Measurements from ENCODE around the gene A2M. TPM values are rescaled to one million over a fixed set of nuclear protein-coding genes. Genes with fewer than 3 reads are reported as not detected.

Gene A2M
- total RNA-seq, 2 donors from 2014 or later, result 831 to 1,306 TPM

DNA sequence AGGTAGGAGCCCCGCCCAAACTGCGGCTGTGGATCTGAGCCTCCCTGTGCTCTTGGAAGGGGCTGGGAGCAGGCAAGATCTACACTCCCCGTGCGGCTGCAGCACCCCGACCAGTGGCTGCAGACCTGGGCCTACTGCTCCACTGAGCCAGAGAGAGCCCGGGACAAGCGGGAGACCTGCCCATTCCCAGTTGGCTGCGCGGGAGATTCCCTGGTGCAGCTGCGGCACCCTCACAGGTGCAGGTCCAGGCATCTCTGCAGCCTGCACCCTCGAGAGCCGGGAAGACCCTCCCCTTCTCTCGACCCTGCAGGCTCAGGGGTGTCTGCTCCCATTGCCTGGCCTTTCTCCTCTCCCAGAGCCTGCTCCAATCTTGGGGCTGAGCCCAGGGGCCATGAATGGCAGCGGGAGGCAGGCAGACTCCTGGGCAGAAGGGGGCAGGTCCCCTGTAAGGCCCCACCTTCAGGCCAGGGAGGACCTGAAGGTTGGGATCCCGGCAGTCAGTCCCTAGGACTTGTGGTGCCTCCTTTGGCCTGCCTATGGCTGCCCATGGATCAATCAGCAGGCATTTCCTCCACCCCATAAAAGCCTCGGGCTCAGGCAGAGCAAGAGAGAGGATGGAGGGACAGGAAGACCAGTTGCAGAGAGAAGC lies 8.8 kb upstream of the A2M start:
- DNase-seq (ENCODE audit: low spot score), result no peak
- intact Hi-C loops (cut with DNase I), result no loop called here

- no peak for DNase-seq (ENCODE audit: low spot score)
- intact Hi-C loops (cut with DNase I), result no loop called here
Observed at GRCh38 chr12:9123781-9124382, 8.2 kb upstream of the A2M start.

GRCh38 chr12:9122091-9122609 lies 6.4 kb upstream of the A2M start:
- no peak for DNase-seq (ENCODE audit: low spot score)
- intact Hi-C loops (cut with DNase I), result no loop called here

DNA sequence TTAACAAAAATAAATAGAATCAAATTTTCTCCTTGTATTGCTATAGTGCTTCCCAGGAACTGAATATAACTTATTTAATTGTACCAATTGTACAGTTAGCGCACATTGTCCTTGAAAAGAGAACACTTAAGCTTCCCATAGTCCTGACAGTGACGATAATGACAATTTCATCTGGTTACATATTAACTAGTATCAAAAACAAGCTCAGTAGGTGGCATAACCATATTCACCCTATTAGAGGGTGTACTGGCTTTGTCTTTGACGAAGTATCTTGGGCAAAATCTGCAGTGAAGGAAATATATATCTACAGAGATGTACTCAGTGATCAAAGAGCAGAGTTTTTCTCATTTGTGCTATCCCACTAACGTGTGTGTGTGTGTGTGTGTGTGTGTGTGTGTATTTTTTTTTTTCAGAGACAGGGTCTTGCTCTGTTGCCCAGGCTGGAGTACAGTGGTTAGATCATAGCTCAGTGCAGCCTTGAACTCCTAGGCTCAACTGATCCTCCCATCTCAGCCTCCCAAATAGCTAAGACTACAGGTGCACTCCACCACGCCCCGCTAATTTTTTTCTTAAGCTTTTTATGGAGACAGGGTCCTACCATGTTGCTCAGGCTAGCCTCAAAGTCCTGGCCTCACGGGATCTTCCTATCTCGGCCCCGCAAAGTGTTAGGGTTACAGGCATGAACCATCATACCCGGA lies 4.9 kb upstream of the A2M start:
- no peak for DNase-seq (ENCODE audit: low spot score)
- intact Hi-C loops (cut with DNase I), result no loop called here

DNA sequence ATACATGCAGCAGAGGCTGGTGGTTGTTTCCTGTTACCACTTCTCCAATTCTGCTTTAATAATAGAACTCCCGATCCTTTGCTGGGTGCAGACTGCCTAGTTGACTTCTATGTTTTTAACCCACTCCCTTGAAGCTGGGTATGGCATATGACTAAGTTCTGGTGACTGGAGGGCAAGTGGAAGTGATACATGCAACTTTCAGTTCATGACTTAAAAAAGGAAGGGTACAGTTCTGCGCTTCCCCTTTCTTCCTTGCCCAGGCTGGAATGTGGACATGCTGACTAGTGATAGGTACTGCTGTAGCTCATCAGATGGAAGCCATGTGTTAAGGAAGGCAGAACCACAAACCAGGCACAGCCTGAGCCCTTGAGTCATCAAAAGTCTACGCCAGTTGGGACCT lies 2.4 kb upstream of the A2M start:
- DNase-seq (ENCODE audit: low spot score), result no peak
- intact Hi-C loops (cut with DNase I), result no loop called here

DNA sequence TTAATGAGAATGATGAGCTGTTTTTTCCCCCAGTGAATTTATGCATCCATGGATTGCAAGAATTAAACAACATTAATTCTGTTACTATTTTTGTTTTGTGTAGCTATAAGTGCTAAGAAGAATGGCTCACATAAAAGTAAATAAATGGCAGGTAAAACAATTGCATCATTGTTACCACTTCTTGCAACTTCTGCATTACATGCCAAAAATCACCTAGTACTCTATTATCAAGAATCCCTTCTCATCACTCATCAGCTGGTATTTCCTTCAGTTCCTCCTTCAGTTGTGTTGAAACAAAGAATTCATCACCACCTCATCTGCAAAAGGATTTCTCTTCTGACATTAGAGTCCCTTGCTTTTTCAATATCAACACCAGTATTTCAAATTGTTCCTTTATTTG lies 773 bp downstream of the A2M start:
- intact Hi-C loops (cut with DNase I), result no loop called here
- no peak for DNase-seq (ENCODE audit: low spot score)

DNA sequence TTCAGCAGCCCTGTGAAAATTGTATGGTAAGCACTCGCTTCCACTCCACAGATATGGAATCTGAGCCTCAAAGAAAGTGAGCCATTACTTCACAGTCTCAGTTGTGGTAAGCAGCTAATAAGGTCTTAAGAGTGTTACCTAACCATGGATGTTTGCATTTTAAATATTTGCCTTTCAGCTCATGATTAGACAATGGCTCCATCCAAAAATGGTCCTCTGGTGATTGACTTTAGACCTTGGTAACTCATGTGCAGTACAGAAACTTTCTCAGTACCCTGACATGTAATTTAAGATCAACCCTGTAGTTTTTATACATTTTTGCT lies 1.8 kb downstream of the A2M start:
- DNase-seq (ENCODE audit: low spot score), result no peak
- intact Hi-C loops (cut with DNase I), result no loop called here

DNA sequence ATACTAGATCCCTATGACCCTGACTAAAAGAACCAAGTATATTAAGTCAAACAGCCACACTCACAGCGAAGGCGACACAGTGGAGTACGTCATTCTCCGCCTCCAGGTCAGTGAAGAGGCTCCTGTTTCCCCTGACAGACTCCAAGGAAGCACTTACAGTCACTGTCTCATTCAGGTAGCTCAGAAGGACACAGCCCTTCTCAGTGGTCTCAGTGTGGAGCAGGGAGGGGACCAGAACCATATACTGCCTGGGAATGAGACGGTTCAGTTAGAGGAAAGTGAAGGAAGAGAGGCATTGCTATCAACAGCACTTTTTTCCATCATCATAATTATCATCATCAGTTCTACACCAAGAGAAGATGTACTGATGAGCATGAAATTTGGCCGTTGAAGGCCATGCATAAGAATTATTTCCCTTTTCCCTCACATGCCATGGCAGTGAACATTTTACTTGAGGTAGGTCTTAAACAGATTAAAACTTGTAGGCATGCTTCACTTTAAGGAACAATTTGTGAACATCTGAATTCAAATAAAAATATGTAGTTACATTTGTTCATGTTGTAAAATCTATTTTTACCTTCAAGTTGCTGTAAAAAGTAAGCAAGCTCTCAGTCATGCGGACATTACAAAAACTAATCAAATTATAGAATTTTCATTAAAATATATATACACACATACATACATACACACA lies 2.3 kb downstream of the A2M start:
- intact Hi-C loops (cut with DNase I), result no loop called here
- DNase-seq (ENCODE audit: low spot score), result no peak

DNA sequence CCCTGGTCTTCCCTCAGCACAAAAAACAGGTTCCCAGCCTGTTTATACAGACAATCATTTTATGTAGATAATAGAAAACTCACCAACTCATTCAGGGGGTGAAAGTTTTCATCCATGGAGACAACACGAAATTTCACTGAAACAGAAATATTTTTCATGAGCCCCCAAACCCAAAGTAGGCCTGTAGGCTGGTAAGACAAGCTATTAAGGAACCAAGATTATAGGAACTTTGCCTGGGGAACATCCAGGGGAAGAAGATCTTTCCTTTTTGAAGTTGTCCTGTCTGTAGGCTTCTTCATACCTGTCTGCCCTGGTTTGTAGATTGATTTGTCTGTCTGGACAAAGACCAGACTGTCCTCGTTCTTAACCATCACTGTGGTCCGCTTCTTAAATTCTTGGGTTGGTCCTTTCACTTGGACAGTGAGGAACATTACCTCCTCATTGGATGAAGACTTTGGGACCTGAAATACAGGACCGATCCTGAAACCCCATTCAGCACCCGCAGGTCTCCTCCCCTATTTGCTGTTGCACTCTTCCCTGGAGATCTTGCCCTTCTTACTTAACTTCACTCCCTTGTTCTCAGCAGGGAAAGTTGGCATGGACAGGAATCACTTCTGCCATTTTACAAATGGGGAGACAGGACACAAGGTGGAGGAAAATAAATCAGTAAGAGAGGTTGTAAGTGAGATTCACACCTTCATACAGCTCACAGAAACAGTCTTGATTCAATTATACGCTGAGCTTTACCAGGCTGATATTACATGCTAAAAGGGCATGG lies 3.5 kb downstream of the A2M start:
- intact Hi-C loops (cut with DNase I), result no loop called here

DNA sequence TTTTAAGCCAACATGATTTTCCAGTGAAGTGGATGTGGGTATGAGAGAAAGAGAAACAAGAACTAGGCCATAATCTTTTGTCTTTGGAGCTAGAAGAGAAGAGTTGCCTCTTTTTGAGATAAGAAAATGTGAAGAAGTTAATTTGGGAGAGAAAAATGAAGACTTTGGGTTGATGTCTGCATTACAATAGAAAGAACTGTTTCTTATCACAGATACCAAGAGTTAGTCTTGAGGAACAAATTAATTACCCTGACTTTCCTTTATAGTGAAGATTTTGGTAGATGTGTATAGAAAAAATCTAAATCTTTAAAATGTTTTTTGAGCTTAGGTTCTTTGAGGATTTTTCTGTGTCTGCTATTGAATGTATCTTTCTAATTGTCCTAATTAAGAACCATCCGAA lies 4.2 kb downstream of the A2M start:
- intact Hi-C loops (cut with DNase I), result no loop called here
- DNase-seq (ENCODE audit: low spot score), result no peak

More for the DNA sequence above, 3.5 kb downstream of the A2M start:
- no peak for DNase-seq (ENCODE audit: low spot score)

GRCh38 chr12:9109737-9110491 lies 5.8 kb downstream of the A2M start:
- DNase-seq (ENCODE audit: low spot score), result no peak
- intact Hi-C loops (cut with DNase I), result no loop called here

DNA sequence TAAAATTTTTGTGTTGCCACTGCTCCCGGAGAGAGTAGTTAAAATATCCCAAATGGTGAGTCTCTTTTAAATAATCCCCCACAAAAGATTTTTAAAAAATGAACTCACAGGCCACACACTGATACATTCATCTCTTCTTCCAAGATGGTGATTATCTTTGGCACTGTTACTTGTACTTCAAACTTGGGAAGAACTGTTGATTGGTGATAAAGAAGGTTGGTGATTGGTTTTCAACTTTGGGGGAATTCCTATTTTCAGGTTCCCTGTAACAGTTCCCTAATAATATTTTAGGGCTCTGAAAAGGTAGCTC lies 6.6 kb downstream of the A2M start:
- DNase-seq (ENCODE audit: low spot score), result no peak
- intact Hi-C loops (cut with DNase I), result no loop called here

- no peak for DNase-seq (ENCODE audit: low spot score)
- intact Hi-C loops (cut with DNase I), result no loop called here
Observed at GRCh38 chr12:9108504-9109212, 7.1 kb downstream of the A2M start.

DNA sequence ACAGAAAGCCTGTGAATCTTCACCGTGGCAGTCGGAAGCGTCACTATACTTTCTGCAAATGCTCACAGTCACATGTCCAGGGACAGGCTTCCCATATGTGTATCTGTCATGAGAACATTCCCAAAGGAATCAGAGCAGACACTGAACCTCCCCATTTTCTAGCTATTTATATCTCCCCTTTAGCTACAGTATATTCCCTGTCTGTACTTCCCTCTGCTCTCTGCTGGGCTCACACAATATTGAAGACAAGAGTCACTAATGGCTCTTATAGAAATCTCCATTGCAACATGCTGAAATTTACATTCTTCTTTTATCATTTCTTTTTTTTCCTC lies 8.2 kb downstream of the A2M start:
- intact Hi-C loops (cut with DNase I), result no loop called here

GRCh38 chr12:9106610-9107541 lies 8.8 kb downstream of the A2M start:
- intact Hi-C loops (cut with DNase I), result no loop called here
- no peak for DNase-seq (ENCODE audit: low spot score)

More for the DNA sequence above, 8.2 kb downstream of the A2M start:
- no peak for DNase-seq (ENCODE audit: low spot score)

GRCh38 chr12:9106067-9106466 lies 9.7 kb downstream of the A2M start:
- no peak for DNase-seq (ENCODE audit: low spot score)
- intact Hi-C loops (cut with DNase I), result no loop called here

- no peak for DNase-seq (ENCODE audit: low spot score)
- intact Hi-C loops (cut with DNase I), result no loop called here
Observed at GRCh38 chr12:9104767-9105423, 10.8 kb downstream of the A2M start.
